Endothelial cell of umbilical vein (primary cell): ENCODE results near the gene SPECC1L. TPM values are rescaled to one million over a fixed set of nuclear protein-coding genes. Genes with fewer than 3 reads are reported as not detected.

ENCODE experiments used
- BruUV-seq: library from RNA; stranded (reverse); fragments of 400-500 nt; replicated peaks from 2 replicates; lab custom pipeline; 2021; lab: Mats Ljungman, UMichigan
- CTCF ChIA-PET: fragments of 300-600, 350-600 bp; sonication (Branson Sonifier 250); formaldehyde crosslinking; loops from one replicate; lab custom pipeline; 2021; ENCODE audit warnings: antibody characterized with exemption, inconsistent platforms; lab: Charles Lee
- POLR2A ChIA-PET: fragments of 300-600, 350-600 bp; sonication (Branson Sonifier 250); formaldehyde crosslinking; loops from one replicate; lab custom pipeline; 2021; ENCODE audit warnings: antibody characterized with exemption, inconsistent platforms; lab: Charles Lee
- DNase-seq: peaks from one replicate; pipeline ENCODE4 v3.0.0-alpha.2; 2011; ENCODE audit warnings: low read depth, low spot score
- FAIRE-seq: peaks from 2 replicates; lab custom pipeline; 2011; peaks lifted over from hg19 to GRCh38; lab: Jason Lieb, UNC
- H2AFZ ChIP-seq: 2 replicates; pipeline ENCODE4 v1.6.0; 2012; ENCODE audit warnings: low read depth, low read length, control low read depth, inconsistent platforms
- H3K27ac ChIP-seq: 2 replicates; pipeline ENCODE4 v1.5.1; 2011; ENCODE audit warnings: low read depth, mild to moderate bottlenecking, control low read depth, low read length, moderate library complexity; ENCODE audit not compliant: insufficient read depth
- H3K27me3 ChIP-seq, 2 experiments: 2 replicates each; pipeline versions ENCODE4 v1.6.0 to v1.6.1; 2011; ENCODE audit warnings: low read length in 2 of 2, mixed read lengths in 1 of 2; ENCODE audit not compliant: control insufficient read depth in 2 of 2, insufficient read depth in 2 of 2
- H3K36me3 ChIP-seq, 2 experiments: 2 replicates in 1 of 2; 3 replicates in 1 of 2; pipeline ENCODE4 v1.5.1; 2011; ENCODE audit warnings: low read length in 2 of 2, mild to moderate bottlenecking in 1 of 2, moderate library complexity in 1 of 2; ENCODE audit not compliant: control insufficient read depth in 2 of 2, insufficient read depth in 2 of 2; ENCODE audit errors: extremely low read depth in 1 of 2
- H3K4me1 ChIP-seq: 3 replicates; pipeline ENCODE4 v1.5.1; 2011; ENCODE audit warnings: mild to moderate bottlenecking, low read length; ENCODE audit not compliant: control insufficient read depth, insufficient read depth; ENCODE audit errors: extremely low read depth
- H3K4me2 ChIP-seq: 2 replicates; pipeline ENCODE4 v1.6.1; 2011; ENCODE audit warnings: low read length, control low read depth, mixed read lengths; ENCODE audit not compliant: insufficient read depth
- H3K4me3 ChIP-seq, 3 experiments: fragments of 200-600 bp in 1 of 3; sonication (generic), shearing (Covaris generic) in 1 of 3; replicated peaks in 1 of 3; 2 replicates each; pipeline ENCODE4 v1.5.1; 2011 to 2016; ENCODE audit warnings: control low read depth in 3 of 3, low read length in 3 of 3, mild to moderate bottlenecking in 2 of 3, inconsistent platforms in 1 of 3, low read depth in 1 of 3, moderate library complexity in 1 of 3; ENCODE audit not compliant: insufficient read depth in 1 of 3
- H3K79me2 ChIP-seq: 2 replicates; pipeline ENCODE4 v1.6.0; 2012; ENCODE audit warnings: low read length, inconsistent platforms; ENCODE audit not compliant: control insufficient read depth, insufficient read depth
- H3K9ac ChIP-seq: replicated peaks from 2 replicates; pipeline ENCODE3; 2011; ENCODE audit warnings: low read length, control low read depth; ENCODE audit not compliant: insufficient read depth; ENCODE audit errors: extremely low read depth
- H3K9me1 ChIP-seq: replicated peaks from 3 replicates; pipeline ENCODE4 v1.6.0; 2011; ENCODE audit warnings: mild to moderate bottlenecking, low read length; ENCODE audit not compliant: control insufficient read depth, insufficient read depth; ENCODE audit errors: extremely low read depth
- H3K9me3 ChIP-seq: replicated peaks from 2 replicates; pipeline ENCODE4 v1.5.1; 2012; ENCODE audit warnings: low read length, inconsistent platforms; ENCODE audit not compliant: control insufficient read depth, insufficient read depth
- H4K20me1 ChIP-seq: replicated peaks from 2 replicates; pipeline ENCODE3; 2011; ENCODE audit warnings: mild to moderate bottlenecking, low read length; ENCODE audit not compliant: control insufficient read depth, insufficient read depth; ENCODE audit errors: extremely low read depth
- EZH2 ChIP-seq: IDR thresholded peaks from 2 replicates; pipeline ENCODE4 v1.6.1; 2012; ENCODE audit warnings: borderline replicate concordance, low read depth, mild to moderate bottlenecking, moderate library complexity, low read length, inconsistent platforms; ENCODE audit not compliant: severe bottlenecking
- JUN ChIP-seq: IDR thresholded peaks from 2 replicates; pipeline ENCODE4 v1.6.1; 2011; ENCODE audit warnings: borderline replicate concordance, low read depth; ENCODE audit not compliant: insufficient read length, insufficient read depth
- POLR2AphosphoS5 ChIP-seq: IDR thresholded peaks from 2 replicates; pipeline ENCODE4 v1.6.1; 2012; ENCODE audit warnings: low read depth, mild to moderate bottlenecking, control low read depth, low read length, moderate library complexity; ENCODE audit not compliant: insufficient read depth
- dilution Hi-C: fragments of 300-500 bp; cut with MboI; formaldehyde crosslinking; loops from one replicate; pipeline ENCODE4 v1.15.0; 2019; ENCODE audit warnings: low sequenced_read_pairs; ENCODE audit not compliant: extremely low pct_ligation_motif_present
- intact Hi-C: fragments of 100-400 bp; cut with micrococcal nuclease; formaldehyde crosslinking; loops from one replicate; pipeline ENCODE4 v1.10.0; 2022
- polyA plus RNA-seq, 4 experiments: library from polyadenylated mRNA; depleted of rRNA in 3 of 4; stranded (reverse) in 3 of 4; unstranded in 1 of 4; fragments of >200 nt; gene quantifications; 2 replicates each; pipeline versions ENCODE4 v1.2.1 to v1.2.3, GENCODE V29; 2011 to 2012; ENCODE audit warnings: missing spikeins in 1 of 4
- total RNA-seq: library from RNA; stranded (reverse); gene quantifications from 2 replicates; pipeline ENCODE4 v1.2.3, GENCODE V29; 2021
- TF ChIP-seq, protein P1 (sequence below), 2 donors: IDR thresholded peaks; 1 replicate in 1 of 2; 2 replicates in 1 of 2; pipeline ENCODE4 v1.5.1; 2011; ENCODE audit warnings: low read length in 2 of 2, mild to moderate bottlenecking in 2 of 2, moderate library complexity in 2 of 2, control low read depth in 1 of 2, inconsistent platforms in 1 of 2, low read depth in 1 of 2; ENCODE audit not compliant: insufficient read depth in 1 of 2; ENCODE audit errors: extremely low read depth in 1 of 2

SPECC1L gene
- total and polyA plus RNA-seq, 2 donors (not counting 3 experiments of a cell fraction or from before 2014, with no cell fraction given), result 22.8 to 79.3 TPM

DNA sequence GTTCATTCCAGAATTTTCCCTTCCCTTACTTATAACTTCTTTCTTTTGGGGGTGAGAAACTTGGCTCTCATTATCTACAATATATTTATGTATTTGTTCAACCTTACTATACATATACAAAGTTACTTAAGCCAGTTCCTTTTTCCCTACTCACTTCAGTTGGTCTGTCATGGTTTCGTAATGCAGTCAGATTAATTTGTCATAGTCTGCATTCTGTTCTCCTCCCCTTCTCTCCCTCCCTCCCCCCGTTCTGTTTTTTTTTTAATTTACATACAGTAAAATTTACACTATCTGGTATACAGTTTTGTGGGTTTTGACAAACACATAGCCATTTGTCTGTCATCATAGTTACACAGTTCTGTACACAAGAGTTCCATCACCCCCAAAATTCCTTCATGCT is 84.9 kb downstream of the SPECC1L start:
- Histone ChIP-seq H4K20me1 (no peaks in the 10 kb centered on the region), H3K79me2 (no peaks in the 10 kb centered on the region), H3K27ac (no peak overlapping the region), H3K4me3 (no peak overlapping the region), H3K9me3 (no peaks in the 10 kb centered on the region), H3K4me1 (peaks cover 20% of the 10 kb centered on the region), H3K9ac (no peak overlapping the region), H2AFZ (no peak overlapping the region), H3K4me2 (no peak overlapping the region), H3K27me3 (no peaks in the 10 kb centered on the region), H3K9me1 (no peaks in the 10 kb centered on the region), H3K36me3 (peaks cover 6 to 12% of the 10 kb centered on the region in 2 experiments)
- POLR2A ChIA-PET, result no interaction called here
- dilution Hi-C loops, result no loop called here
- no peak for DNase-seq
- CTCF ChIA-PET, result no interaction called here
- TF ChIP-seq EZH2 (no peak), POLR2AphosphoS5 (no peak), JUN (no peak)
- TF ChIP-seq, protein P1, sequence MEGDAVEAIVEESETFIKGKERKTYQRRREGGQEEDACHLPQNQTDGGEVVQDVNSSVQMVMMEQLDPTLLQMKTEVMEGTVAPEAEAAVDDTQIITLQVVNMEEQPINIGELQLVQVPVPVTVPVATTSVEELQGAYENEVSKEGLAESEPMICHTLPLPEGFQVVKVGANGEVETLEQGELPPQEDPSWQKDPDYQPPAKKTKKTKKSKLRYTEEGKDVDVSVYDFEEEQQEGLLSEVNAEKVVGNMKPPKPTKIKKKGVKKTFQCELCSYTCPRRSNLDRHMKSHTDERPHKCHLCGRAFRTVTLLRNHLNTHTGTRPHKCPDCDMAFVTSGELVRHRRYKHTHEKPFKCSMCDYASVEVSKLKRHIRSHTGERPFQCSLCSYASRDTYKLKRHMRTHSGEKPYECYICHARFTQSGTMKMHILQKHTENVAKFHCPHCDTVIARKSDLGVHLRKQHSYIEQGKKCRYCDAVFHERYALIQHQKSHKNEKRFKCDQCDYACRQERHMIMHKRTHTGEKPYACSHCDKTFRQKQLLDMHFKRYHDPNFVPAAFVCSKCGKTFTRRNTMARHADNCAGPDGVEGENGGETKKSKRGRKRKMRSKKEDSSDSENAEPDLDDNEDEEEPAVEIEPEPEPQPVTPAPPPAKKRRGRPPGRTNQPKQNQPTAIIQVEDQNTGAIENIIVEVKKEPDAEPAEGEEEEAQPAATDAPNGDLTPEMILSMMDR (IDR thresholded peaks at IDR 0.05; ENCODE audit: extremely low read depth in 1 of 2, insufficient read depth in 1 of 2, low read depth in 1 of 2, low read length in 2 of 2), result no peak
- FAIRE-seq, result no peak
- intact Hi-C loops, result loop anchor here (5.0 kb wide), 1 partner anchor 47 kb away; no protein-coding TSS in a partner anchor
- no TSS peak for BruUV-seq

DNA sequence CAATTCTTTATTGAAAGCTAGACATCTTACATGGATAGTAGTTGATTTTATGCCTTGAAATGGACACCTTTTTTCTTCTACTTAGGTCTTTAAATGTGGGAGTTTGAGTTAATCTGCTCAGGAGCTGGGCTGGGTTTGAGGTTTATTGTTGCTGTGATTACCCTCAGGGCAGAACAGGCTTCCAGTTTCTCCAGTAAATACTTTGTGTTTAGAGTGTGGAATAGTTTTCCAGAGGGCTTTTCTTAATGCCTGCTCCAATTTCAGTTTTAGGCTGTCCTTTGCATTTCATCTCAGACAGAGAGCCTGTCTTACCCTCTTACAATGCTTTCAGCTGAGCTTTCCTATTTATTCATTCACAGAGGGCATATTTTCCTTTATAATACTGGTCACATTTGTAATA is 86.9 kb downstream of the SPECC1L start:
- H3K79me2 ChIP-seq, result peaks cover 2% of the 10 kb centered on the region
- intact Hi-C loops, result loop anchor here (5.0 kb wide), 1 partner anchor 45 kb away; no protein-coding TSS in a partner anchor
- H3K27ac ChIP-seq, result no peak overlapping the region
- H3K9ac ChIP-seq, result no peak overlapping the region
- H3K4me3 ChIP-seq, result no peak overlapping the region
- H3K9me1 ChIP-seq, result no peaks in the 10 kb centered on the region
- H2AFZ ChIP-seq, result no peak overlapping the region
- FAIRE-seq, result no peak
- no TSS peak for BruUV-seq
- H4K20me1 ChIP-seq, result no peaks in the 10 kb centered on the region
- H3K27me3 ChIP-seq, result no peaks in the 10 kb centered on the region
- peaks cover 26% of the 10 kb centered on the region for H3K4me1 ChIP-seq
- no peak for DNase-seq
- no peaks in the 10 kb centered on the region for H3K9me3 ChIP-seq
- dilution Hi-C loops, result no loop called here
- TF ChIP-seq JUN, result no peak
- ChIA-PET CTCF (interaction anchor here (0.7 to 1.4 kb wide), 3 partner anchors 10 to 145 kb away, joined by 3 to 4 read pairs (median 3); no protein-coding TSS in a partner anchor), POLR2A (interaction anchor here (0.7 kb wide), 1 partner anchor 9 kb away, joined by 4 read pairs; no protein-coding TSS in a partner anchor)
- no peak overlapping the region for H3K4me2 ChIP-seq
- peaks cover 5 to 12% of the 10 kb centered on the region in 2 experiments for H3K36me3 ChIP-seq
